Mucosa of stomach (tissue), 1 donor: ENCODE measurements around the gene TEKT5.
A peak's percentile ranks its signal among the peaks of the same experiment; 100 is the strongest.
"Not testable (repeated sequence)": the region's sequence is repeated elsewhere in the genome, so short reads cannot be mapped to it uniquely, and the experiment has no call there.

Source experiments
- H3K27me3 ChIP-seq: one replicate; pipeline ENCODE4 v1.7.0; 2013; ENCODE audit warnings: mild to moderate bottlenecking, low read length; ENCODE audit not compliant: control insufficient read depth, insufficient read depth
- H3K36me3 ChIP-seq: one replicate; pipeline ENCODE4 v1.7.0; 2013; ENCODE audit warnings: low read length; ENCODE audit not compliant: control insufficient read depth, insufficient read depth
- H3K4me1 ChIP-seq: one replicate; pipeline ENCODE4 v1.7.0; 2013; ENCODE audit warnings: mild to moderate bottlenecking, low read length; ENCODE audit not compliant: control insufficient read depth, insufficient read depth
- H3K4me3 ChIP-seq: one replicate; pipeline ENCODE4 v1.7.0; 2013; ENCODE audit warnings: low read length
- H3K9ac ChIP-seq: one replicate; pipeline ENCODE4 v1.7.0; 2013; ENCODE audit warnings: mild to moderate bottlenecking, low read length, moderate library complexity
- H3K9me3 ChIP-seq: one replicate; pipeline ENCODE4 v1.7.0; 2013; ENCODE audit warnings: mild to moderate bottlenecking, low read length, moderate library complexity; ENCODE audit not compliant: control insufficient read depth
- donor health status: Pancreatic carcinoma.

The TEKT5 gene

DNA sequence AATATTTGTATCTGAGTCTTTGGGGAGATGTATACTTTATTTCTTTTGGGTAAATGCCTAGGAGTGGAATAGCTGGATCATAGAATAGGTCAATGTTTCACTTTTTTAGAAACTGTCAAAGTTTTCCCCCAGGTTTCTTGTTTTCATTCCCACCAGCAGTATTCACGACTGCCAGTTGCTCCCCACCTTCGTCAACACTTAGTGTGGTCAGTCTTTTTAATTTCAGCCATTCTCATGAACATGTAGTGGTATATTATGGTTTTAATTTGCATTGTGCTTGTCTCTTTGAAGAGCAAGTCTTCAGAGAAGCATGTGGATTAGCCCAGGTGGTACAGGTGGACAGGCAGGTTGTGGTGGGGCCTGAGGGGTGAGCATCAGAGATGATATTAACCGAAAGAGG is 53.8 kb downstream of the TEKT5 start:
- Histone ChIP-seq H3K27me3 (no peaks in the 10 kb centered on the region), H3K4me3 (no peak overlapping the region), H3K4me1 (peaks cover 8% of the 10 kb centered on the region), H3K9ac (no peak overlapping the region), H3K9me3 (no peaks in the 10 kb centered on the region), H3K36me3 (no peaks in the 10 kb centered on the region)

DNA sequence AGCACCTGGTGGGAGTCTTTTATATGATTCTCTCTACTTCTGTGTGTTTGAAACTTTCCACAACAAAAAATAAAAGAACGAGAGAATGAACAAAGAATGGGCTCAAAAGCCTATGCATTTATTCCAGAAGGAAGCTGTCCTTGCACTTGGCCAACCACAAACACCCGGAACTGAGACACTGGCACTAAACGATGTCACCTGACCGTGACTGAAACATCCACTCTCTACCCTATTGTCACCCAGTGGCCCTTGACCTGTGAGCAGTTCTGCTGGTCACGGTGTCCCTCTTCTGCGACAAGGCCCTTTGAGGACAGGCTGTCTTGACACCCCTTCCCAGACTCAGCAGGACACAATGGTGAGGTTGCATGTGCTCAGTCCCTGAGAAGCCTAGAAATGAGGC is 56.6 kb downstream of the TEKT5 start:
- H3K27me3 ChIP-seq, result no peaks in the 10 kb centered on the region
- H3K9me3 ChIP-seq, result no peaks in the 10 kb centered on the region
- peaks cover 8% of the 10 kb centered on the region for H3K4me1 ChIP-seq
- H3K9ac ChIP-seq, result no peak overlapping the region
- no peaks in the 10 kb centered on the region for H3K36me3 ChIP-seq
- no peak overlapping the region for H3K4me3 ChIP-seq

DNA sequence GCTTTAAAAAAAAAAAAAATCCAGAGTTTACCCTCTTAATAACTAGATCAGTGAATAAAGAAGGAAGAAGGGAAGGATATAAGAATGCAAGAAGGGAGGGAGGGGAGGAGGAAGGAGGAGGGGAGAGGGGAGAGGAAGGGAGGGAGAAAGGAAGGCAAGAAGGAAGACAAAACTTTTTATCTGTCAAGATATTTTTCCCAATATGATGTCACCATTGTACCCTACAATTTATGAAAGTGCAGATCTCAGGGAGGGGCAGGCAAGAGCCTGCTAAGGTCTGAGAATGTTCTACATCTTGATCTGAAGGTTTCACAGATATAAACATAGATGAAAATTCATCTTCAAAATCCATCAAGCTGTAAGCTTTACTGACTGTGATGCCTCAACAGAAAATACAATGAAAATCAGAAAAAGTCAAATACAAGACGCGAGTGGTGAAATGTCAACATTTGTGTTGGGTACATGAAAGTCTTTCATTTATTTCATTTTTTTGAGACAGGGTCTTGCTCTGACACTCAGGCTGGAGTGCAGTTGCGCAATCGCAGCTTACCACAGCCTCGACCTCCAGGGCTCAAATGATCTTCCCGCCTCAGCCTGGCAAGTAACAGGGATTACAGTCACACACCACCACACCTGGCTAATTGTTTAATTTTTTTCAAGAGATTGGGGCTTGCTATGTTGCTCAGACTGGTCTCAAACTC is 57.2 kb downstream of the TEKT5 start:
- H3K9me3 ChIP-seq, result no peaks in the 10 kb centered on the region
- no peaks in the 10 kb centered on the region for H3K27me3 ChIP-seq
- no peak overlapping the region for H3K9ac ChIP-seq
- H3K4me3 ChIP-seq, result no peak overlapping the region
- no peaks in the 10 kb centered on the region for H3K36me3 ChIP-seq
- H3K4me1 ChIP-seq, result peaks cover 7% of the 10 kb centered on the region

DNA sequence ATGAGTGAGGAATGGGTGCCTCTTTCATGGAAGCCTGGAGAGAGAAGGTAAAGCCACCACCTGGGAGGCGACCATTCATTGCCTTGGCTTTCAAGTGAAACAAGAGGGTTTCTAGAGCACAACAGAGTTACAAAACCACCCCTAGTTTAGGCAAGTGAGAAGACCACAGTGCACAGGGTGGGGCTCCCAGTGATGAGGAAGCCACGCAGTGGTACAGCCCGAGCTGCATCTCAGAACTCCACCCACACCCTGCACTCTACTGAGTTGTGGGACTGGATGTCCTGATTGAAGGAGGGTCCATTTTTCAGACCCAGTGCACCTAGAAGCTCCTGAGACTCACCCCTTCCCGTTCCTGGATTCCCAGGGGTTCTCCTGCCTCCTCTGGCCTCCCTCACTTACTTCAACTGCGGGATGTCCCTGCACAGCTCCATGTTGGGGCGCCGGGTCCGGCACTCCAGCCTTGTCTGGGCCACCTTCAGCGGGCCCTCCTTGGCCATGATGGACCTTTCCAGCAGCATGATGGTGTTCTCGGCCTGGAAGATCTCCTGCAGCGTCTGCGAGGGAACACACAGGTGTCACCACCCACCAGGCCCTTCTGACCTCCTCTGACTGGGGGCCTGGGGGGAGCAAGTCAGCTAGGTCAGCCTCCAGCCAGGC is 59.2 kb downstream of the TEKT5 start:
- Histone ChIP-seq H3K9ac (no peak overlapping the region), H3K27me3 (no peaks in the 10 kb centered on the region), H3K36me3 (no peaks in the 10 kb centered on the region), H3K4me3 (no peak overlapping the region), H3K9me3 (no peaks in the 10 kb centered on the region), H3K4me1 (no peaks in the 10 kb centered on the region)

DNA sequence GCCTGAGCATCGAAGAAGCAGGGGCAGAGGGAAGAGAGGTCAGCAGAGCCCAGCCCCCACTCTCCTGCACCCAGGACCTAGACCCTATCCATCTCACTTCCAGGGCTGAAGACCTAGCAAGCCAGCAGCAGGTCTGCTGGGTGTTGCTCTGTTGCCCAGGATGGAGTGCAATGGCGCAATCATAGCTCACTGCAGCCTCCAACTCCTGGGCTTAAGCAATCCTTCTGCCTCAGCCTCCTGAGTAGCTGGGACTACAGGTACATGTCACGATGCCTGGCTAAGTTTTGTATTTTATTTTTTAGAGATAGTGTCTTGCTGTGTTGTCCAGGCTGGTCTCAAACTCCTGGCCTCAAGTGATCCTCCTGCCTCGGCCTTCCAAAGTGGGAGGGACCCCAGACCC is 61.3 kb downstream of the TEKT5 start:
- H3K9ac ChIP-seq, H3K4me3 ChIP-seq, H3K27me3 ChIP-seq, H3K36me3 ChIP-seq, H3K4me1 ChIP-seq, H3K9me3 ChIP-seq: not testable (repeated sequence)

DNA sequence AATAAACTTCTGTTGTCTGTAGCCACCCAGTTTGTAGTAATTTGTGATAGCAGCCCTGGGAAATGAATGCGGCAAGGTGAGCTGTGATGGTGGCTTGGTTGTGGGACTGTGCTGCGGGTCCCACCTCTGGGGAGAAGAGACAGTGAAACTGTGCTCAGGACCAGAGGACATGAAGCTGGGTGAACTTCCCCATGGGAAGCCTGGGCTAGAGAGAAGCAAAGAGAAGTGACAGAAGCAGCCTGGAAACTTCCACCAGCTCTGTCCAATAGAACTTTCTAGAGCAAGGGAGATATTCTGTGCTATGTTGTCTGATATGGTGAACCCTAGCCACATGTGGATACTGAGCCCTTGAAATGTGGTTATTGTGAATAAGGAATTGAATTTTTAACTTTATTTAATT is 62.8 kb downstream of the TEKT5 start:
- Histone ChIP-seq H3K27me3 (no peaks in the 10 kb centered on the region), H3K4me1 (no peaks in the 10 kb centered on the region), H3K9me3 (no peaks in the 10 kb centered on the region), H3K36me3 (no peaks in the 10 kb centered on the region), H3K4me3 (no peak overlapping the region), H3K9ac (no peak overlapping the region)

DNA sequence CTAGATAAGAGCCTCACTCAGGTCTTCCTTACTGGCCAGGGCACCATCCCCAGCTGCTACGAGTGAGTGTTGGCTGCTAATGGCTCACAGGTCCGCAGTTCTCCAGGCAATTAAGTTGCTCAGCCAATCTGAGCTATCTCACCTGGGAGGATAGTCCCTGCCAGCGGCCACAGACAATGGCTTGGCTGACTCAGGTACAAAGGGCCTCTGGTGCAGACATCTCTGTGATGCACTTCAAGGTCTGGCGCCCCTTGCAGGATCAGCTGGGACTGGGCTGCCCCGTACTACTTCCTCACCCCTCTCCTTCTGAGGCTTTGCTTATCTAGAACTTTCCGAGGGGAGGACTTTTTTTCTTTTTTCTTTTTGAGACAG is 65.2 kb downstream of the TEKT5 start:
- Histone ChIP-seq H3K9me3 (no peaks in the 10 kb centered on the region), H3K4me1 (peaks cover 6% of the 10 kb centered on the region), H3K27me3 (no peaks in the 10 kb centered on the region), H3K36me3 (no peaks in the 10 kb centered on the region), H3K9ac (no peak overlapping the region), H3K4me3 (no peak overlapping the region)

DNA sequence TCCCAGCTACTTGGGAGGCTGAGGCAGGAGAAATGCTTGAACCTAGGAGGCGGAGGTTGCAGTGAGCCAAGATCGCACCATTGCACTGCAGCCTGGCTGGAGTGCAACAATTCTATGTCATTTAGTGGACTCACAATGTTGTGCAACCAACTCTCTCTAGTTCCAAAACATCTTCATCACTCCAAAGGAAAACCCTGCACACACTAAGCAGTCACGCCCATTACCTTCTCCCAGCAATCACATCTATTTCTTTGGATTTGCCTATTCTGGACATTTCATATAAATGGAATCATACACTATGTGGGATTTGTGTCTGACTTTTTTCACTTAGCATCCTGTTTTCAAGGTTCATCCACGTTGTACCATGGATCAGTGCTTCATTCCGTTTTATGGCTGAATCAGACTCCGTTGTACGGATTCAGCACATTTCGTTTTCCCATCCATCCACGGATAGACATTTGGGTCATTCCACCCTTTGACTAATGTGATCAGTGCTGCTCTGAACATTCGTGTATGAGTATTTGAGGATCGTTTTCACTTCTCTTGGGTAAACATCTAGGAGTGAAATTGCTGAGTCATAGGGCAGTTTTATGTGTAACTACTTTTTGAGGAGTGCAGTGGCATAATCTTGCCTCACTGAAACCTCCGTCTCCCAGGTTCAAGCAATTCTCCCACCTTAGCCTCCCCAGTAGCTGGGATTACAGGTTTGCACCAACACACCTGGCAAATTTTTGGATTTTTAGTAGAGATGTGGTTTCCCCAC is 69.0 kb downstream of the TEKT5 start:
- no peaks in the 10 kb centered on the region for H3K9me3 ChIP-seq
- peaks cover 14% of the 10 kb centered on the region for H3K4me1 ChIP-seq
- H3K4me3 ChIP-seq, result no peak overlapping the region
- H3K36me3 ChIP-seq, result no peaks in the 10 kb centered on the region
- no peaks in the 10 kb centered on the region for H3K27me3 ChIP-seq
- H3K9ac ChIP-seq, result no peak overlapping the region

DNA sequence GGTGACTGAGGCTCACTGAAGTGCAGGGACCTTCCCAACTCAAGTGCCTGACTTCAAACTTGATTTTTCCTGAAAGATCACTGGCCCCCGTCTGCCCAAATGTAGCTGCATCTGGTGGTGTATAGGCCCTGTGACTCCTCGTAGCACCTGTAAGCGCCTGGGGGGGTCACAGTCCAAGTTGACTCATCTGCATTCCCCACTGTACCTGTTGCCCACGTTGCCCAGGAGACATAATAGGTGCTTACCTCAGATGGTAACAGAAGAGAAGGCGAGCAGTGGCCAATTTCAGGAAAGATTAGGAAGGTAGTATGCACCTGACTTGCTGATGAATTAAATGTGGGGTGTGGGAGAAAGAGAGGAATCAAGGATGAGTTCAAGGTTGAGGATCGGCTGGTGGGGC is 70.2 kb downstream of the TEKT5 start:
- H3K4me1 ChIP-seq, result peaks cover 21% of the 10 kb centered on the region
- no peak overlapping the region for H3K9ac ChIP-seq
- H3K36me3 ChIP-seq, result no peaks in the 10 kb centered on the region
- H3K27me3 ChIP-seq, result no peaks in the 10 kb centered on the region
- H3K4me3 ChIP-seq, result no peak overlapping the region
- no peaks in the 10 kb centered on the region for H3K9me3 ChIP-seq

DNA sequence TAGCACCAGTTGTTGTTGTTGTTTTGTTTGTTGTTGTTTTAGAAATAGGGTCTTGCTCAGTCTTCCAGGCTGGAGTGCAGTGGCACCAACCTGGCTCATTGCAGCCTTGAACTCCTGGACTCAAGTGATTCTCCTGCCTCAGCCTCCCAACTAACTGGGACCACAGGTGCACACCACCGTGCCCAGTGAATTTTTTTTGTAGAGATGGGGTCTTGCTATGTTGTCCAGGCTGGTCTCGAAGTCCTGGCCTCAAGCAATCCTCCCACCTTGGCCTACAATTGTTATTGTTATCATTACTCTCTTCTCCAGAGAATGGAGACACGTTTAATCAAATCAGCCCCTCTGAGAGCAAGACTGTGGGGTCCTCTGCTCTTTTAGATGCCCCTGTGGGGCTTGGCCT is 71.7 kb downstream of the TEKT5 start:
- no peak overlapping the region for H3K9ac ChIP-seq
- no peak overlapping the region for H3K4me3 ChIP-seq
- H3K9me3 ChIP-seq, result no peaks in the 10 kb centered on the region
- H3K36me3 ChIP-seq, result no peaks in the 10 kb centered on the region
- peaks cover 3% of the 10 kb centered on the region for H3K27me3 ChIP-seq
- peaks cover 34% of the 10 kb centered on the region for H3K4me1 ChIP-seq

DNA sequence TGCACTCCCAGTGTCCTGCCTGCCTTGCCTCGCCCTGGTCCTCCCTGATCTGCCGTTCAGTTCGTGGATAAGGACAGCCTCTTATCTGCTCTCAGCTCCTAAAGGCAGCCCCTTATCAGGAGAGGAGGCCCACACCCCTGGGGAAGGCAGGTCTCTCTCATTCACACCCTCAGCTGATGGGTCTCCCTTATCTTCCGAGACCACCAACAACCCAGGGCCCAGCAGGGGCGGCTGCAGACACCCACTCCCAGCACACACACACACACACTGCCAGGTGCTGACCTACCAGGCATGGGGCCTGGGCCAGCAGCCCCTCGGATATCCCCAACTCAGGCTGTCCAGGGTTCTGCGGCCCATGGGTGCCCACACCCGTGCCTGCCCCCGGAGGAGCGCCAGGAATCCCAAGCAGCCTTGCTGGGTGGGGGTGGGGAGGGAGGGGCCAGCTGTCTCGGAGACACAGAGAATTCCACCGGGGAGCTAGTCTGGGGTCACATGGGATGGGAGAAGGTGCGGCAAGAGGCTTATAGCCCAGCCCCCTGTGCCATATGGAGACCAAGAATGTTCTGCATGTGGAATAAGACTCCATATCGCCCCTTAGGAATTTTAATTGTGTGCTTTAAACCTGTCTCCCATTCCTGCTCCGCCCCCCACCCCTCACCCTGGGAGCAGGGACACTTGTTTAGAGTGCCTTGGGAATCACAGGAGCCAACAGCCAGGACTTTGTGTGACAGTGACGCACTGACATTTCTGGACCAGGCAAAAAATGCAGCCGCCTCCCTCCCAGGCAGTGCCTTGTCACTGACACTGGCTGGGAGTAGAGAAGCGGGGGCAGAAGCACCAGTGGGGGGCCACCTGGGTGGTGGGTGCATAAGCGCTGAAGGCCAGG is 72.5 kb downstream of the TEKT5 start:
- peak overlapping the region; percentile 8 for H3K9ac ChIP-seq
- no peak overlapping the region for H3K4me3 ChIP-seq
- H3K4me1 ChIP-seq, result peaks cover 42% of the 10 kb centered on the region
- no peaks in the 10 kb centered on the region for H3K9me3 ChIP-seq
- H3K27me3 ChIP-seq, result peaks cover 3% of the 10 kb centered on the region
- no peaks in the 10 kb centered on the region for H3K36me3 ChIP-seq
